Left renal cortex interstitium (tissue), 4 donors: ENCODE results near the gene CHST13. TPM values are rescaled to one million over a fixed set of nuclear protein-coding genes. Genes with fewer than 3 reads are reported as not detected.

ENCODE experiments used
- DNase-seq, 4 donors: peaks; one replicate each; pipeline ENCODE4 v3.0.0-alpha.2; 2013; ENCODE audit warnings: low read depth in 4 of 4, low spot score in 2 of 4, missing footprints in 1 of 4
- polyA plus RNA-seq, 4 donors: library from polyadenylated mRNA; unstranded; fragments of 120-200 nt; gene quantifications; one replicate each; pipeline ENCODE4 v1.2.1, GENCODE V29; 2013; ENCODE audit not compliant: insufficient read length in 4 of 4

CHST13 gene
- polyA plus RNA-seq, 4 donors: 4.0 to 6.5 (median 5.2) TPM

GRCh38 chr3:126539558-126540250 lies 15.7 kb downstream of the CHST13 start:
- DNase-seq: no peak

- no peak for DNase-seq
Observed at GRCh38 chr3:126540342-126540849, 16.4 kb downstream of the CHST13 start.

- DNase-seq: no peak
Observed at GRCh38 chr3:126540951-126541627, 17.1 kb downstream of the CHST13 start.

GRCh38 chr3:126541628-126542339 lies 17.8 kb downstream of the CHST13 start:
- DNase-seq: no peak

- DNase-seq: no peak
Observed at GRCh38 chr3:126542340-126543241, 18.6 kb downstream of the CHST13 start.

GRCh38 chr3:126543457-126544061 lies 19.6 kb downstream of the CHST13 start:
- no peak for DNase-seq

GRCh38 chr3:126544596-126545281 lies 20.8 kb downstream of the CHST13 start:
- DNase-seq: no peak

GRCh38 chr3:126545544-126545943 lies 21.6 kb downstream of the CHST13 start:
- DNase-seq: no peak

- no peak for DNase-seq
Observed at GRCh38 chr3:126546013-126546412, 22.1 kb downstream of the CHST13 start.

GRCh38 chr3:126546549-126547239 lies 22.7 kb downstream of the CHST13 start:
- DNase-seq: no peak

GRCh38 chr3:126547721-126548120 lies 23.8 kb downstream of the CHST13 start:
- no peak for DNase-seq

- no peak for DNase-seq
Observed at GRCh38 chr3:126548556-126549466, 24.9 kb downstream of the CHST13 start.

- no peak for DNase-seq
Observed at GRCh38 chr3:126549861-126550487, 26.0 kb downstream of the CHST13 start.

GRCh38 chr3:126550488-126551051 lies 26.6 kb downstream of the CHST13 start:
- no peak for DNase-seq

GRCh38 chr3:126551121-126551838 lies 27.3 kb downstream of the CHST13 start:
- DNase-seq: no peak
